Activated naive CD8-positive, alpha-beta T cell treated with anti-CD3 and anti-CD28 coated beads, Interleukin-2, amount 50 U/mL, for 16 hours (primary cell): ENCODE measurements around the gene PLA2G3.
"Not testable (repeated sequence)": the region's sequence is repeated elsewhere in the genome, so short reads cannot be mapped to it uniquely, and the experiment has no call there.

Experiments
- DNase-seq: peaks from one replicate; pipeline ENCODE4 v3.0.0-alpha.2; 2020; ENCODE audit warnings: low read depth, low spot score

PLA2G3 gene, protein sequence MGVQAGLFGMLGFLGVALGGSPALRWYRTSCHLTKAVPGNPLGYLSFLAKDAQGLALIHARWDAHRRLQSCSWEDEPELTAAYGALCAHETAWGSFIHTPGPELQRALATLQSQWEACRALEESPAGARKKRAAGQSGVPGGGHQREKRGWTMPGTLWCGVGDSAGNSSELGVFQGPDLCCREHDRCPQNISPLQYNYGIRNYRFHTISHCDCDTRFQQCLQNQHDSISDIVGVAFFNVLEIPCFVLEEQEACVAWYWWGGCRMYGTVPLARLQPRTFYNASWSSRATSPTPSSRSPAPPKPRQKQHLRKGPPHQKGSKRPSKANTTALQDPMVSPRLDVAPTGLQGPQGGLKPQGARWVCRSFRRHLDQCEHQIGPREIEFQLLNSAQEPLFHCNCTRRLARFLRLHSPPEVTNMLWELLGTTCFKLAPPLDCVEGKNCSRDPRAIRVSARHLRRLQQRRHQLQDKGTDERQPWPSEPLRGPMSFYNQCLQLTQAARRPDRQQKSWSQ

DNA sequence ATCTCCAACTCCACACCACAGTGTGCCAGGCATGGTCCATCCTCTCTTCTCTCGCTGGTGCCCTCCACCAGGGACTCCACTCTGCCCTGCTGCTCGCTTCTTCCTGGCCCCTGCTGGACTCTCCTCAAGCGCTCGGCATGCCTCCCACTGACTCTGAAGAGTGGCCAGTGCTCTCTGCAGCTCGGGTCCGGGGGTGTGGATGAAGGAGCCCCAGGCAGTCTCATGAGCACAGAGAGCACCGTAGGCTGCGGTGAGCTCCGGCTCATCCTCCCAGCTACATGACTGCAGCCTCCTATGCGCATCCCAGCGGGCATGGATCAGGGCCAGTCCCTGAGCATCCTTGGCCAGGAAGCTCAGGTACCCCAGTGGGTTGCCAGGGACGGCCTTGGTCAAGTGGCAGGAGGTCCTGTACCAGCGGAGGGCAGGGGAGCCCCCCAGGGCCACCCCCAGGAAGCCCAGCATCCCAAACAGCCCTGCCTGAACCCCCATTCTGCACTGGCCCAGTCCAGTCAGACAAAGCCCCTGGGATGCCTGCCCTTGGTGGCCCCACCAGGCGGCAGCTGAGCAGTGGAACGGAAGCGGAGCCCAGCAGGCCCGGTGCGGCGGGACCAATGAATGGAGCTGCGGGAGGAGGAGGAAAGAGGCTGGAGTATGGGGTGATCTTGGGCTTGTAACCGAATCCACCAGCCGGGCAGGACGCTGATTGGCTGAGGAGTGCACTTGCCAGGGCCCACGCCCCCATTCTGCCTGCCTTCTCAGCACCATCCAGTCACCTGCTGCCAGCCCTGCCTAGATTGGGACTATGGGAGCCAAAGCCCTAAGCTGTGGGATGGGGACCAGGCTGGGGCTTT is at the start of gene PLA2G3:
Gene PLA2G3, minus strand, starts transcription at position 643 of the 851 bp plus-strand sequence. Its CDS starts 154 bp downstream, at position 489.
- no peak for DNase-seq

DNA sequence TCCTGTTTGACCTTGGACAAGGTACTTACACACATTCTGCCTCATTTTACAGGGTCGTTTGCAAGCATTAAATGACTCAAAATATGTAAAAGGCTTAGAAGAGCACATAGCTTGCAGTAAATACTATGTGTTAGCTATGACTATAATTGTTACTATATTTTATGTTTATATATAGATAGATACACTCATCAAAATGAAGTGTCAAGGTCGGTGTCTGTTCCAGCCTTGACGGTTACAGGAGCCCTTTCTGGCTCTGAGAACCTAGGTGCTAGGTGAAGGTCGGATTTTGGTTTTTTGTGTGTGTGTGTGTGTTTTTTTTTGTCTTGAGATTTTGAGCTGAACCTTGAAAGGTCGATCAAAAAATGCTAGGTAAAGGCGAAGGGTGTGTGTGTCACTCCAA is 47.3 kb upstream of the PLA2G3 start:
- no peak for DNase-seq

DNA sequence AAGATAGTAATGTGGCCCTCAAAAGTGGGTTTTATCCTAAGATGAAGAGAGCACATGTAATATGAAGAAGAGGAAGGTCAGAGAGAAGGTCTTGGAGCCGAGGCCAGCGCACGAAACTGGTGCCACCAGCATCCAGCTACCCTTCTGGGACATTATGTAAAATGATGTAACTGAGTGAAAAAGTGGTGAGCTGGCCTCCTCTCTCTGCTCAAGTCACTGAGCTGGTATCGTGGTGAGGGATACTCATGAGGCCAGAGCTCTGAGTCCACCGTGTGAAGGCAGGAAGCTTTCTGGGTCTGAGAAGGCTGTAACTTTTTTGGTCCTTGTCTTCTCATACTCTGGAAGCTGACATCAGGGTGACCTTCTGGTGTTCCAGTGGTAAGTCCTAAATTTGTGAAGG is 44.7 kb upstream of the PLA2G3 start:
- no peak for DNase-seq

DNA sequence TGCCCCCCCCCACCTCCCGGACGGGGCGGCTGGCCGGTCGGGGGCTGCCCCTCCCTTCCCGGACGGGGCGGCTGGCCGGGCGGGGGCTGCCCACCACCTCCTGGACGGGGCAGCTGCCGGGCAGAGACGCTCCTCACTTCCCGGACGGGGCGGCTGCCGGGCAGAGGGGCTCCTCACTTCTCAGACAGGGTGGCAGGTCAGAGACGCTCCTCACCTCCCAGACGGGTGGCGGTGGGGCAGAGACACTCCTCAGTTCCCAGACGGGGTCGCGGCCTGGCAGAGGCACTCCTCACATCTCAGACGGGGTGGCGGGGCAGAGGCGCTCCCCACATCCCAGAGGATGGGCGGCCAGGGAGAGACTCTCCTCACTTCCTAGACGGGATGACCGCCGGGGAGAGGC is 43.7 kb upstream of the PLA2G3 start:
- DNase-seq: no peak

DNA sequence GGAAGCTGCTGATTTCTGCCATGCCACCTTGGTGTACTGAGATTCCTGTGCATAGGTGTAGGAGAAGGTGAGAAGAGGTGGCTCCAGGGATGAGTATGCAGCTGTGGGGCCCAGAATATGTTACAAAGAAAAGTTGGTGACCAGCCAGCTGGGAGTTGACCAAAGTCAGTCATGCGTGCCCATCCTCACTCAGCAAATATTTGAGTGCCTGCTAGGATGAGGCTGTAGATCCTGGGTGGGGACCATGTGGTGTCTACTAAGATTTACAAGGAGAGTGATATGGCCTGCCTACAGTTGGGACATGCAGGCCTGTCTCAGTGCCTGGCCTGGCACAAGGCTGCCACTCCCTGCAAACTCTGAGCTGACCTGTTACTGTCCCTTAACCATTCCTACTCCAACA is 39.0 kb upstream of the PLA2G3 start:
- DNase-seq: no peak

DNA sequence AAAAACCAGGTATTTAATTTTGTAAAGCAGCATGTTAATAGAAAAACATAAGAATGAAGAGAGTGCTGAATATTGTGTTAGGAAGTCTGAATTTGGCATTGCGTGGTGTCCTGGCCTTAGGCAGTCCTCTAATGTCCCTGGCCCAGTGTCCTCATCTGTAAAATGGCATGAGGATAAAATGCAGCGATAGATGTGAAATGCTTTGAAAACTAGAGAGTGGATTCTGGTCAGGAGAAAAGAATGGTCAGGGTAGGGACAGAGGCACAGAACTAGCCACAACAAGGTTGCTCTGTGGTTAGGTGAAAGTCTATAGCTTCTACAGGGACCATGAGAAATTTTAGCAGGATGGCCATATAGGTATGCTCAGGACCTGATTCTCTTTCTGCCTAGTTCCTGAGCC is 38.6 kb upstream of the PLA2G3 start:
- DNase-seq: no peak

DNA sequence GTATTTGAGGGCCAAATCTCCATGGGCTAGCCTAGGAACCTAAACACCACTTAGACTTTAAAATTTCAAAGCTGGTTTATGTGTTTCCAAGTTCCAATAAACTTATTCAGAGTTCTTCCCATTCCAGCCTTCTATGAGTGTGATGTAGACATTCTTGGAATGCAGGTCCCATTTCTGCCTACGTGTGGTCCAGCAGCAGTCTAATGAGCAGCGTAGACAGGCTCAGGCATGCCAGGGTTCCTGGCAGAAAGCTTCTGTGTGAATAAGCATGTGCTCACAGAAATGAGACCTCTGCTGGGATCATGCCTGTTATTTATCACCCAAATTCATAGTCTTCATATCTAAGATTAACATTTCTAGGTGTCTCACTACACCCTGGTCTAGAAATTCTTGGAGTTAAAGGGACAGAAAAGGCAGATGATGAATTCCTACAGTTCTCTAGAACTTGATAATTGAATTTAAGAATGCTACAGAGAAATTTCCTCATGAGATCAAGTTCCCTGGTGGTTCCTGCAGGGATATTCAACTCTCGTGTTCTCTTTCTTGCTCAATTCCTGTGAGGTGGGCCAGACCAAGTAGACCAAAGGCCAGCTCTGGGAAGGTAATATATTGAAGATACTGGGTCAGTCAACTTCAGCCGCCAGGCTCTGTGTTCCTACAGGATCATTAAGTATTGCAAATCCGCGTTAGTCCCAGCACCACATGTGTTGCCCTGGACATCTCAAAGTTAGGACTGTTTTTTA is 37.3 kb upstream of the PLA2G3 start:
- DNase-seq: no peak

DNA sequence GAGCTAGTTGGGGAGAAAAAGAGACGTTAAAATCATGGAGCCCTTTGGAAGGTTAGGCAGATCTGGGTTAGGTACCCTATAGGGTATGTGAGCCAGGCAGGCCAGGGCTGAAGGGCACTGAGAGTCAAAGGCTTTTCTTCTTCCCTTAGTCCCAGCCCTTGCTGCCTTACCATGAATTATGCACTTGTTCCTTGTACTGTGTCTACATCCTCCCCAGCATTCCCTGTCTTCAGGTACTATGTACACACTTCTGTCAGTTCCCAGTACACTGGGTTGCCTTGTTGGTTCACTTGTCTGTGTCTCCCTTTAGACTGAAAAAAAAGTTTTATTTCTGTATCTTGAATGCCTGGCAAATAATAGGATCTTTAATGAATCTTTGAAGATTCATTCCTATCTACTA is 36.6 kb upstream of the PLA2G3 start:
- DNase-seq: no peak

DNA sequence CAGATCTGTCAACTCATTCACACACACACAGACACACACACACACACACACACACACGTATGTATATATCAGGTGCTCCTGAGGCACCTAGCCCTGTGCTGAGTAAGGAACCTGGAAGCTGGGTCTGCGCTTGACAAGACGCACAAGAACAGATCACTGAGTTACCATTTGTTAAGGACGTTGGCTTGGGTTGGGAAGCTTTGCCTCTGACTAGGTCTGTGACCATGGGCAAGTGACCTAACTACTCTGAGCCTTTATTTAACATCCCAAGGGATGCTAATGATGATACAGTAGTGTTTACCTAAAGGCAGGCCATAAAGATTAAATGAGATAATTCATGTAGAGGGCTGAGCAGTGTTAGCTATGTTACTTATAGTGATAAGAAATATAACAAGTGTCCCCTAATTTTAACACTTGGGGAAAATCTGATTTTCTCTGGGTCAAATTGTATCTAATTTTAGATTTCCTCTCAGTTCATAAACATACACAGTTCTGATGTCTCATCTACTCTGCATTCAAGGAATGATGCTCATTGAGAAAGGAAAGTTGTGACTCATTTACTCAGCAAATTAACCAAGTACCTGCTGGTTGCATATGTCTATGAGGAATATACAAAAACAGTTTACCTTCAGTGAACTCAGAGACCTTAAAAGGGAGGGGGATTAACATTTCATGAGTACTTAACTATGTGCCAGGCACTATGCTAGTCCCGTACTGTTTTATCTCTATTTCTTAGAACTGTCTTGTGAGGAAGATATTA is 33.3 kb upstream of the PLA2G3 start:
- DNase-seq: no peak

DNA sequence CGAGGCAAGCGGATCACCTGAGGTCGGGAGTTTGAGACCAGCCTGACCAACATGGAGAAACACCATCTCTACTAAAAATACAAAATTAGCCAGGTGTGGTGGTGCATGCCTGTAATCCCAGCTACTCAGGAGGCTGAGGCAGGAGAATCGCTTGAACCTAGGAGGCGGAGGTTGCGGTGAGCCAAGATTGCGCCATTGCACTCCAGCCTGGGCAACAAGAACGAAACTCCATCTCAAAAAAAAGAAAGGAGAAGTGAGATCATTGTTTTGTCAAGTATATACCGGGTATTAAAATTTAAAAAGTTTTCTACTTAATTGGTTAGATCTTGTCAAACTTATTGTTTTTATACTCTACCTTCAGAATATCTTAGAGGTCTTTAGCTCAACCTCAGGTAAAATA is 31.4 kb upstream of the PLA2G3 start:
- DNase-seq: not testable (repeated sequence)

DNA sequence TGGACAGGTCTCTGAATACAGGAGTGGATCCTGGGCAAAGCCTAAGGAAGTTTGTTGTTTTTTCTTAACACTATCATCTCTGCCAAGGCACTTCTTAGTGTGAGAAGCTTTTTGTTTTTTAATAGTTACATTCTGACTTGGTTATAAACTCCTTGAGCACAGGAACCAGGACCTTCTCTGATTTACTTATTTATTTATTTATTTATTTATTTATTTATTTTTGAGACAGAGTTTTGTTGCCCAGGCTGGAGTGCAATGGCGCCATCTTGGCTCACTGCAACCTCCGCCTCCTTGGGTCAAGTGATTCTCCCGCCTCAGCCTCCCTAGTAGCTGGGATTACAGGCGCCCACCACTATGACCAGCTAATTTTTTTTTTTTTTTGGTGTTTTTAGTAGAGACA is 30.7 kb upstream of the PLA2G3 start:
- no peak for DNase-seq

DNA sequence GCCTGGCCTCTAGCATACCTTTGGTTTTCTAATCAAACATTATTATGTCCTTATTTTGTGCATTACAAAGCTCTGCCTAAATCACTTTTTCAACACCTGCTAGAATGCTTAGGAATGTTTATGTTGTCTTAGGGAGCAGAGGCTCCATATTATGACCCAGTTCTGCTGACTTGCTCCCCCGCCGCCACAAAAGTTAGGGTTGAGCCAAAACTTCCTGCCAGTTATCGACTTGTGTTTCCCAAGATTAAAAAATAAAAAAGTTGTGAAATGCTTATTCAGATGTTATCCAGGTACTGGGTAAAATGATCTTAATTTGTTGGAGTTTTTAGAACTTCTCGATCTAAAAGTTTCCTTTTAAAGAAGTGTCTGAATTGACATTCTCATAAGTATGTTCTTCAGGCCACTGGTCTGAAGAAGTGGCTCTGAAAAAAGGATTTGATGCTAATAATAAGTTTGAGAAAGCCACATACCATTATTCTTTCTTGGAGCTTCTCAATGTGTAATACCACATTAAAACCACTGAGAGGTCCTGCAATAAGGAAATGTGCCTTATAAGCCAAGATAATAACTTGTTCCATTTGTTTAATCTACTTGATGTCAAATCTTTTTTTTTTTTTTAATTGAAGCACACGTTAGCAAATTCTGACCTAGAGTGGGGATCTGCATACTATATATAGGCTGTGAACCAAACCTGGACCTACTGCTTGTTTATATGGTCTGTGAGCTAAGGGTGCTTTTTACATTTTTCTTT is 21.9 kb upstream of the PLA2G3 start:
- no peak for DNase-seq

DNA sequence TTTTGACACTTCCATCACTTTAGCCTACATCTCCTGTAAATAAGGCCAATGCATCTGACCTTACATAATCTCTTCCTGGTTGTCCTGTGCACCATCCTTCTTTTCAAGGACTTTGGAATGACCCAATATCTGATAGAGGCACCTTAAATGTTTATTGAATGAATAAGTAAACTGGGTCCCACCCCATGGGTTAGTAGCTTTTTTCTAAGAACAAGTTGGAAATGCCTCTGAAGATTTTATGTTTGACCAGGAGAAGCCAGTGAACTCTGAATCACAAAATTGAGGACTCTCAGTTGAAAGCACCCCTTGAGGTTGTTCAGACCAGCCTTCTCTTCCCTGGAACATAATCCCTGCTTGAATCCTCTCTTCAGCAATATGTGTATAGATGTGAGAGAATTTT is 21.1 kb upstream of the PLA2G3 start:
- DNase-seq: no peak

DNA sequence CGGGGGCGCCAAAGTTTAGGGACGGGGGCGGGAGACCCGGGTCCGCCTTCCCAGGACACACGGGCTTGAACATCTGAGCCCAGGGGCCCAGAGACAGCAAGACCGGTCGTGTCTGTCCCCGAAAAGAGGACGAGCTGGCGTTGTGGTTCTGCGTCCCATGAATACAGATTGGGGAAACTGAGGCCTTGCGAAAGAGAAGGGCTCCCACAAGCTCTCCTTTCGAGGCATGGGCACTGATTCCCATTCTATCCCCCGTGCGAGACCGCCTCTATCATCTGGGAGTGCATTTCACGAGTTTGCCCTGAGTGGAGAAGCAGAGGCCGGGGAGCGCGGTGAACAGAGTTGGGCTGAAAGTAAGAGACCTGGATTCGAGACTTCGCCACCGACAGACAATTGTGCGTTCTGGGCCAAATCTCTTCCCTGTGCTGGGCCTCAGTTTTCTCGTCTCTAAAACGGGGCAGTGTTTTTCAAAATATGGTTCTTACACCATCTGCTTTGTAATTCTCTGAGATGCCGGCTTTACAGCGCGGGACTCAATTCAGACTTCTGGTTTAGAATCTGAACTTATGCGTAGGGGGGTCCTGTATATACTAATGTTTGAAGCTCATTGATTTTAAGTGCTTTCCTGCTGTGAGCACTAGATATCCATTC is 20.1 kb upstream of the PLA2G3 start:
- DNase-seq: no peak

DNA sequence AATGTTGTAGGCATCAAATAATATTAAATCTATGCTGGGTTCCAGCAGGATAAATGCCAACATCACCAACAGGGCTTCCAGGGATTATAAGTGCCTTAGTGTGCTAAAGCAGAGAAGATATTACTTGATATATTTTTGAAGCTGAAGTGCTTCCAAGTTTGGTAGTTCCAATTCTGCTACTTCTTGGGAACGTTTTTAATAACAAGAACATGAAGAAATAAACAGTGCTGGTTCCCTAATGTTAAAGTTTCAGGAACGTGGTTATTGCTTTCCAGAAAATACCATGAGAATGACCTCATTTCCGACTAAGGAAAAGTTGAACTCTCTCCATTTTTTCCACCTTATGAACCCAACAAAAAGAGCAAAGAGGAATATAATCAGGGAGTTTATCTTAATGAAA is 15.1 kb upstream of the PLA2G3 start:
- DNase-seq: no peak

DNA sequence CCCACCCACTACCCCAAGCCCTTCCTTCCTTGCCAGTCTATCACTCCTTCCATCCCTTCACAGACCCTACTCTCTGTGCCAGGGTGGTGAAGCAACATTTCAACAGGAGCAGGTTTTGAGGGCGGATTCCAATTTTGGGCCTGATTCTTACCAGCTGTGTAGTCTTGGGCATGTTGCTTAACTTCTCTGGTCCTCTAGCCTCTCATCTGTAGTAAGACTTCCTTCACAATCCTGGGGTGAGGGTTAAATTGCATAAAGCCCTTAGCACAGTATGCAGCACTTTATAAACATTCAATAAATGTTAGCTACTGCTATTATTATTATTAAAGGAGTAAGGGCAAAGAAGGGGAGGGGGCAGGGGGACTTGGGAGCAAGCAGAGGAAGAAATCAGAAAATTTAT is 14.7 kb upstream of the PLA2G3 start:
- DNase-seq: no peak

DNA sequence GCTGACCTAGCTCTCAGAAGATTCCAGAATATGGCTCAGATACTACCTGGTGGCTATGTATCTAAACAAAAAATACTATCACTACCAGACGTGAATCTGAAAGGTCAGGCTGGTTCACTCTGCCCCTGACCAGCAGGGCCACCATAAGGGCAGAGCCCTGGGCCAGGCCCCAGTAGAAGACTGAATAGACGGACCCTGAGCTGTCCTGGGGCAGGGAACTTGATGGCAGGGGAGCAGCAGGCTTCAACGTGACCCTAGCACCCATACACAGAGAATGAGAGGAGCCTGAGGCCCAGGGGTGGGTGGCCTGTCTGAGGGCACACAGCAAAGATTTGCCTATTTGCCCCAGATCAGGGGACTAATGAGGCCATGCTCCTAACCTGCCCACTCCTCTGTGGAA is 13.0 kb upstream of the PLA2G3 start:
- DNase-seq: no peak

DNA sequence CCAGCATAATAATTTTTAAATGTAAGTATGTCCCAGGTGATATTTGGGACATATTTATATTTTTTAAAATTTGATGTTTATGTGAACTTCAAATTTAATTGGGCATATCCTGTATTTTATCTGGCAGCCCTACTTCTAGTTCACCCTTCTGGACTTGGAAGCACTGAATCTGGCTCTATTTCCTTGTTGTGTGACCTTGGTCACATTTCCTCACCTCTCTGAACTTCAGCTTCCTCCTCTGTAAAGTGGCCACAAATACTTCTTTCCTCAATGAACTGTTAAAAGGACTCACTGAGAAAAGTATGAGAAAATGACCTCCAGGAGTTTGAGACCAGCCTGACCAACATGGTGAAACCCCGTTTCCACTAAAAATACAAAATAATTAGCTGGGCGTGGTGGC is 11.6 kb upstream of the PLA2G3 start:
- no peak for DNase-seq

DNA sequence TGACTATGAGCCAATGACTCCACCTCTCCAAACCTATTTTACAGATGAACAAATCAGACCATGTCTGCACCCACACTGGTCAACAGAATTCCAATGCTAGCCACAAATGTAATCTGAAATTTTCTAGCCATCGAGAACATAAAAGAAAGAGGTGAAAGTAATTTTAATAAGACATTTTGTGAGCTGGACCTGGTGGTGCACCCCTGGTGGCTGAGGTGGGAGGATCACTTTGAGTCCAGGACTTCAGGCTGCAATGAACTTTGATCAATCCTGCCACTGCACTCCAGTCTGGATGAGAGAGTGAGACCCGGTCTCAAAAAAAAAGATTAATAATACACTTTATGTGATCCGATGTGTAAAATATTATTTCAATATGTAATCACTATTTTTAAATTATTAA is 10.3 kb upstream of the PLA2G3 start:
- DNase-seq: no peak
